Measurements from ENCODE around the gene TOB1. TPM values are rescaled to one million over a fixed set of nuclear protein-coding genes. Genes with fewer than 3 reads are reported as not detected.

TOB1 gene
- total RNA-seq, 1 donor from 2014 or later, result 70.7 TPM

DNA sequence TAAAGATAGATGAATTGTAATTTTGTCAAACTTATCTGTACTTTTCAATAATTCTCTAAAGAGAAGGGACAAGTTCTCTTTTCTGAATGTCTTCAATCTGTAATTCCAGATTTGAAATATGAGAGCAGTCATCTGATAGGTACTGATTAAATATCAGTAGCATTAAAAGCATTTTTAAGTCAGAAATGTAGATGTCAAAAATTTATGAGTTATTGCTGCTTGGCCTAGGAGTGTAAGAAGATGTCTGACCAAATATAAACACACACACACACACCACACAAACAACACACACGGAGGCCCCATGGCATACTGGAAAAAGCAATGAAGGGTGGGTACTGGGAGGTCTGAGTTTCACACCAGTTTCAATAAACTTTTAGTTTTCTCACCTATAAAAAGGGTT lies 2.4 kb upstream of the TOB1 start:
- peak; percentile 3 for DNase-seq (ENCODE audit: low spot score)

DNA sequence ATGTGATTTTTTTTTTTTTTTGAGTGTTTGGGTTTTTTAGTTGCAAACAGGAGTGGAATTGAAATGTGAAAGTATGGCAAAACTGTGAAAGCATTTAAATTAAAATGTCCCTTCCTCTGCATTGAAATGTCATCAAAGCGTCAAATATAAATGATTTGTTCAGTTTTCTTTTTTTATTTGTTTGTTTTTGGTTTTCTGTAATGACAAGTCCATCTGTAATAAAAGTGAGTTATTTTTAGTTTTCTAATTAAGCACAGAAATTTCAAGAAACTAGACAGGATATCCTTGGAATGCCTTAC lies 1.9 kb upstream of the TOB1 start:
- no peak for DNase-seq (ENCODE audit: low spot score)

GRCh38 chr17:50867363-50868139 lies 1.4 kb upstream of the TOB1 start:
- DNase-seq (ENCODE audit: low spot score), result peak; percentile 94

GRCh38 chr17:50866950-50867362 lies 802 bp upstream of the TOB1 start:
- peak; percentile 91 for DNase-seq (ENCODE audit: low spot score)

- no peak for DNase-seq (ENCODE audit: low spot score)
These were observed 290 bp downstream of the TOB1 start for GRCh38 chr17:50865868-50866260.

DNA sequence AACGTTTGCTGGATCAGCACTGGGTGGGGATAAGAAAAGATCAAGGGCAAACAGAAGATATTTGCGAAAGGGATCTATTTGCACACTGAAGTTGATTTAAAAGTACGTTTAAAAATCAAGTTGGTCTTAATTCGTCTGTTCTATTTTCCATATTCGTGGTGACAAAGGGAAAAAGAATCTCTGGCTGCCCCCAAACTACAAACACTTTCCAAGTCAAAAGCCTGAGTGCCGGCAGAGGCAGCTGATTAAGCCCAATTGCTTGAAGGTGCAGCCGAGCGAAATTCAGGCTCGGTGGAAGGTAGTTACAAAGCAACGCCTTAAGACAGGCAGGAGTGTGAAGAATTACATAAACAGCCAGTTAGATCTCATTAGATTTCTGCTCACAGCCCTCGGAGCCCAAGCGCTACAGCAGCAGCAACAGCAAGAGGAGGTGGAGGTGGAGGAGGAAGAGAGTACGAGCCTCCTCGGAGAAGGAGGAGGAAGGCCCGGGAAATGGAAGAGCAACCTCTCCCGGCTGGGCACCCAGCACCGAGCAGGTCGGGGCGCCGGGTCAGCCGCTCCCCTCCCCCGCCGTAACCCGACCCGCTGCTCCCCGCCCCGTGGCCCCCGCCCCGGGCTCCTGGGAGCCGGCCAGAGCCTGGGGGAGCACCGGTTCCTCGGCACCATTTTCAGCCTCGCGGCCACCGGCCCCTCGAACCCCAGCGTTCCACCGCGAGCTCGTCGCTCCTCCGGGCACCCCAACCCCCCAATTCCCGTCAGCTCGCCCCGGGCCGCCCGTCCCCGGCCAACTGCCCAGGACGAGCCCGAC lies 890 bp downstream of the TOB1 start:
- DNase-seq (ENCODE audit: low spot score), result peak; percentile 91

GRCh38 chr17:50864747-50865059 lies 1.5 kb downstream of the TOB1 start:
- no peak for DNase-seq (ENCODE audit: low spot score)

DNA sequence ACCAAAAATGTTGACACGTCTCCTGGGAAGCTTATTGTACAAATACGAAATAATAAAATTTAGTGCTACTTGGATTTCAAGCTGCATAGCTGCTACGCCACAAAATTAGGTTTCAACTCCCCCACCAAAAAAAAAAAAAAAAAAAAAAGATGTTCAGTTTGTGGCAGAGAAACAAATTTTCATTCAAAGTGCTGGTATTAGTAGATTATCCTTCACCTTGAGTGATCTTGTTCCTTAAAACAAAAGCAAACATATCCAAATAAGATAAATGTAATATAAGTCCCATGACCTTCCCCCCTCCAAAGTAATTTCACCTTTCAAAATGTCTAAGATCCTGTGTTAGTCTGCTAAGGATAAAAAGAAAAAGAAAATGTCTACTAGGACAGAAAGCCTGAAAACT lies 2.2 kb downstream of the TOB1 start:
- DNase-seq (ENCODE audit: low spot score), result no peak

- DNase-seq (ENCODE audit: low spot score), result peak; percentile 59
These were observed 2.8 kb downstream of the TOB1 start for GRCh38 chr17:50863221-50863843.

DNA sequence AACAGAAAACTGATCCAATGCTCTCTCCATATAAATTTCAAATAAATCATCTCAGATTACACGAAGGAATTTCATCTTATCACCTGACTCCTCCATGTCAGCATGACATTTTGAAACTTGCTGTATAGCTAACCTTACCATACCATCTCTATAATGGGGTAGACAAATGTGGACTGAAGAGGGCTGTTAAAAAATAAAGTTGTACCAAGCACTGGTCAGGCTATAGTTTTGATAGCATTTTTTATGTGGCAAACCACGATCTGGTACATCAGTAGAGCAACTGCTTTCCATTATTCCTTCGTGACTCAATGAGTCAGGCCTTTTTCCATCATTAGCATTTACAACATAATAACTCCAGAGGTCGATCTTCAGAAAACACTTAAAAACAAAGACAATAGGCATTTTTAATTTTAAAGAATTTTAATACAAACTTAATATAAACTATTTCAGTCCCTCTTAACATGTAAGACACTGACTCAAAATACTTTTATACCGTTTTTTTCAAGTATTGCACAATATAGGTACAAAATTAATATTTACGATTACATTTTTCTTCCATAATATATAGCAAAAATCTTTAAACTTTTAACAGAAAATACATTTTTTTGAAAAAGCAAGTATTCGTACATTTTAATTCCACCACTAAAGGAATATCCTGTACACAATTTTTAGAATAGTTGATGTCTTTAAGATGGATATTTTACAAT lies 4.2 kb downstream of the TOB1 start:
- no peak for DNase-seq (ENCODE audit: low spot score)

- no peak for DNase-seq (ENCODE audit: low spot score)
These were observed 4.8 kb downstream of the TOB1 start for GRCh38 chr17:50861334-50861676.

DNA sequence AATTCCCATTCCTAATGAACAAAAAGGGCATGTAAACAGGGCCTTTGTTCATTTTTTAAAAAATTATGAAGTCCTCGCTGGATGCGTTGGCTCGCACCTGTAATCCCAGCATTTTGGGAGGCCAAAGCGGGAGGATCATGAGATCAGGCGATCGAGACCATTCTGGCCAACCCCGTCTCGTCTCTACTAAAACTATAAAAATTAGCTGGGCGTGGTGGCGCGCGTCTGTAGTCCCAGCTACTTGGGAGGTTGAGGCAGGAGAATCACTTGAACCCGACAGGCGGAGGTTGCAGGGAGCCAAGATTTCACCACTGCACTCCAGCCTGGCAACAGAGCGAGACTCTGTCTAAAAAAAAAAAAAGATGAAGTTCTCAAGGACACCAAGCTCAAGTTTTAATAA lies 6.4 kb downstream of the TOB1 start:
- DNase-seq (ENCODE audit: low spot score), result peak; percentile 22

DNA sequence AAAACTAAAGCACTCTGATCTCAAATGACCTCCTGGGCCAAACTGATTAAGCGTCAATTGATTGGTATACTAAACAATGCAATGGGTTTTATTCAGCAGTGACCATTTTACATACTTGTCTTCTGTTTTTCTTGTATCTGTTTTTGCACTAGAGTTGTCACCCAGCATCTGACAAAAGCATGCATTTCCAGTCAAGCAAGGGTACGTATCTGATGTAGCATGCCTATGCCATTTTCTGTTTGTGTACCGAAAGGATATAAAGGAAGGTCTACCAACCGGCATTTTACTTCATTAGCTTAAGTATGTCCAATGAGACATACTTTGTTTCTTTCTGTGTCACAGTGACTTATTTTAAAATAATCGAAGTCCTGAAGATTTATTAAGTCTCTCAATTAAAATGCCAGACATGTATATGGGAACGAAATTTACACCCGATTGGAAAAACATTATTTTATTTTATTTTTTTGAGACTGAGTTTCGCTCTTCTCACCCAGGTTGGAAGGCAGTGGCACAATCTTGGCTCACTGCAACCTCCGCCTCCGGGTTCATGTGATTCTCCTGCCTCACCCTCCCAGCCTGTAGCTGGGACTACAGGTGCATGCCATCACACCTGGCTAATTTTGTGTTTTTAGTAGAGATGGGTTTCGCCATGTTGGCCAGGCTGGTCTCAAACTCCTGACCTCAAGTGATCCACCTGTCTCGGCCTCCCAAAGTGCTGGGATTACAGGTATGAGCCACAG lies 7.5 kb downstream of the TOB1 start:
- DNase-seq (ENCODE audit: low spot score), result peak; percentile 18

DNA sequence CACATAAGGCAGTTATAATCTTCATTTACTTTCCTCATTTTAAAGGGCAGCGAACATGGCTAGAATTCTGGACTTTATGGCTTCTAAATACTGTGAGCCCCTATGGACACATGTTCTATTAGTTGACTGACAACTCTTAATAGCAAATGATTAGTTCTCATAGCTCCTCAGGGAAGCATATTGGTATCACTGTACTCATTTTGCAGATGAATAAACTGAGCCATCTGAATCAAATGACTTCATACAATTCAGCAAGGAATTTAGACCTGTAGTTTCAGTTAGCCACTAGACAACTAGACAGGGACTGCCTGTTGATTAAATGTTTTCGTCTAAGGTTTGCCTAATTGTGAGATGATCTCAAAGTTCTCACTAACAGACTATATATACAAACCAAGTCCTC lies 9.7 kb downstream of the TOB1 start:
- no peak for DNase-seq (ENCODE audit: low spot score)

DNA sequence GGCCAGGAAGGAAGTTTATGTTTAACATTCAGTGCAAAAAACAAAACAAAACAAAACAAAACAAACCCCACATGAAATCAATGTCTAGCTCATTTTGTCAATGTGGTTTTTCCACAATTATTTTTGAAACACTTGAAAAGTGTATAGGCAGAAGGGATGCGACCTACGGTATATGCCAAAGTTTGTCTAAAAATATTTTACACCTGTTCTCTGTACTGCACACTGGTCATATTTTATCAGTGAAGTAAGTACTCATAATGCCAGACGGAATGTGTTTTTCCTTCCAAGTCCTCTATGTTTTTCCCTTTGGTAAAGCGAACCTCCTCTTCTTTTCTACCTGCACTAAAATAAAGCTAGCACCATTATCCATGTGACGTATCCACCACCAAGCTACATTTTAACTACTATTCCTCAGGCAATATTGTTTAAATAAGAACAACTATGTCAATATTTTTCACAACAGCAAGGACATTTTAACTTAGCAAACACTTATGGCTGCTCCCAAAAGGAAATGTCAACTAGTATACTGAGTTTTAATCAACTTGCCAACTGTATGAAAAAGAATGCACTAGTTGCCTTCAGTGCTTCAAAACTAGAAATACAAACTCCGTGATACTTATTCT lies 10.3 kb downstream of the TOB1 start:
- DNase-seq (ENCODE audit: low spot score), result no peak

- no peak for DNase-seq (ENCODE audit: low spot score)
These were observed 12.4 kb downstream of the TOB1 start for GRCh38 chr17:50853781-50854180.

- DNase-seq (ENCODE audit: low spot score), result no peak
These were observed 13.0 kb downstream of the TOB1 start for GRCh38 chr17:50853015-50853615.

DNA sequence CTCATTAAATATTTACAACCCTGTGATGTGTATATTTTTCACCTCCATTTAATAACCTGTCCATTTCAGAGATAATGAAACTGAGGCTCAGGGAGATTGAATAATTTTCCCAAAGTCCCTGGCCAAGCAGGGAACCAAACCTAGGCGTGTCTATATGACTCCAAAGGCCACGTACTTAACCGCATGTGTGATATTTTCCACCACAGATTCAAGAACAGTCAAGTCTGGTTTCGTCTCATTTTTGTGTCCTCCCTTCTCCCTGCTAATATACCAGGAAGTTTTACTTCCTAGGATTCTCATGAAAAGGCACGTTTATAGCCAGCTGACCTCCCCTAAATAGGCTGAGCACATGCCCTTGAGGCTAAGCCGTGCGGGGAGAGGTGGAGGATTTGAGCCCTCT lies 15.5 kb downstream of the TOB1 start:
- no peak for DNase-seq (ENCODE audit: low spot score)

- no peak for DNase-seq (ENCODE audit: low spot score)
These were observed 17.4 kb downstream of the TOB1 start for GRCh38 chr17:50848711-50849110.

DNA sequence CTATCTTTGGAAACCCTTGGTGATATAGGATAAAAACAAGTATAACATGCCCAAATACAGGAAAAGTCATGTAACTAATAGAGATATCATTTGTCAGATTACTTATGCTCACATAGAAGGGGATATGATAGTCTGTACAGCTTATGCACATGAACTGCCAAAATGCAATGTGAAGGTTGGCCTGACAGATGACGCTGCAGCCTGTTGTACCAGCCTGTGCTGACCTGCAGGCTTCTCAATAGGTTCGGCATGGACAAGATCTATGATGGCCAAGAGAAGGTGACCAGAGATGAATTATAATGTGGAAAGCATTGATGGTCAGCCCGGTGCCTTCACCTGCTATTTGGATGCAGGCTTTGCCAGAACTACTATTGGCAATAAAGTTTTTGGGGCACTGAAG lies 18.1 kb downstream of the TOB1 start:
- DNase-seq (ENCODE audit: low spot score), result no peak

- no peak for DNase-seq (ENCODE audit: low spot score)
These were observed 18.6 kb downstream of the TOB1 start for GRCh38 chr17:50847566-50847965.
